Measurements from ENCODE around the gene ZBTB40.

Gene ZBTB40, protein sequence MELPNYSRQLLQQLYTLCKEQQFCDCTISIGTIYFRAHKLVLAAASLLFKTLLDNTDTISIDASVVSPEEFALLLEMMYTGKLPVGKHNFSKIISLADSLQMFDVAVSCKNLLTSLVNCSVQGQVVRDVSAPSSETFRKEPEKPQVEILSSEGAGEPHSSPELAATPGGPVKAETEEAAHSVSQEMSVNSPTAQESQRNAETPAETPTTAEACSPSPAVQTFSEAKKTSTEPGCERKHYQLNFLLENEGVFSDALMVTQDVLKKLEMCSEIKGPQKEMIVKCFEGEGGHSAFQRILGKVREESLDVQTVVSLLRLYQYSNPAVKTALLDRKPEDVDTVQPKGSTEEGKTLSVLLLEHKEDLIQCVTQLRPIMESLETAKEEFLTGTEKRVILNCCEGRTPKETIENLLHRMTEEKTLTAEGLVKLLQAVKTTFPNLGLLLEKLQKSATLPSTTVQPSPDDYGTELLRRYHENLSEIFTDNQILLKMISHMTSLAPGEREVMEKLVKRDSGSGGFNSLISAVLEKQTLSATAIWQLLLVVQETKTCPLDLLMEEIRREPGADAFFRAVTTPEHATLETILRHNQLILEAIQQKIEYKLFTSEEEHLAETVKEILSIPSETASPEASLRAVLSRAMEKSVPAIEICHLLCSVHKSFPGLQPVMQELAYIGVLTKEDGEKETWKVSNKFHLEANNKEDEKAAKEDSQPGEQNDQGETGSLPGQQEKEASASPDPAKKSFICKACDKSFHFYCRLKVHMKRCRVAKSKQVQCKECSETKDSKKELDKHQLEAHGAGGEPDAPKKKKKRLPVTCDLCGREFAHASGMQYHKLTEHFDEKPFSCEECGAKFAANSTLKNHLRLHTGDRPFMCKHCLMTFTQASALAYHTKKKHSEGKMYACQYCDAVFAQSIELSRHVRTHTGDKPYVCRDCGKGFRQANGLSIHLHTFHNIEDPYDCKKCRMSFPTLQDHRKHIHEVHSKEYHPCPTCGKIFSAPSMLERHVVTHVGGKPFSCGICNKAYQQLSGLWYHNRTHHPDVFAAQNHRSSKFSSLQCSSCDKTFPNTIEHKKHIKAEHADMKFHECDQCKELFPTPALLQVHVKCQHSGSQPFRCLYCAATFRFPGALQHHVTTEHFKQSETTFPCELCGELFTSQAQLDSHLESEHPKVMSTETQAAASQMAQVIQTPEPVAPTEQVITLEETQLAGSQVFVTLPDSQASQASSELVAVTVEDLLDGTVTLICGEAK

DNA sequence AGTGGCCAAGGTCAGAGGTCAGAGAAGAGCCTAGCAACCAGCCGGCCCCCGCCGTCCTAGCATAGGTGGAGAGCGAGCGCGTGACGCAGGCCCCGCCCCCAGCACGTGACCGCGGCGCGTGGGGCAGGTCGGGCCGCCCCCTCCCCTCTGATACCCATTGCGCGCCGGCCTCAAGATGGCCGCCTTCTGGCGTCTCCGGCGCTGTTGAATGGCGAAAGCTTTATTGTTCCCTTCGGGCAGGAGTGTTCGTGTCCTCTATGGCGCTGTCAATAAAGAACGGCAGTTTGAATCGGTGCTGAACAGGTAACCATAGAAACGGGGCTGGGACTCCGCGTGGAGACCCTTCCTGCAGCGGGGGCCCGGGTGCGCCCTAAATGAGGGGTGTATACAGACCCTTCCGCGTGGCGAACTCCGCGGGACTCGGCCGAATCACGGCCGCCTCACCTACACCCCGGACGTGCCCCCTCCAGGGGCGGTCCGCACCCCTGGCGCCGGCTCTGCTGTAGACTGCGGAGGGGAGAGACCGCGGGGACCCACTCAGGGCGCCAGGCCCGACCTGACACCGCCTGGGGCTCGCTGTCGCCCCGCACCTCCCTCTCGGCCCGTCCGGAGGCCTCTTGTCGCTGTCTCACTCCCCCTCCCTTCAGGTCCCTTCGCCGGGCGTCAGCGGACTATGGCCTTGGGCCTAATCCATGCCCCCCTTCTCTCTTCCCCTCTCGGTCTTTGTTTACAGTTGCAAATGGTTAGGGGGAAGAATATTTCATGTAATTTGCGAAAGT, at the start of gene ZBTB40:
TSS of gene ZBTB40 (plus strand) at position 150 of the 779 bp plus-strand sequence. CDS start 38,098 bp downstream, outside the sequence.
- DNase-seq = peak; percentile 91

DNA sequence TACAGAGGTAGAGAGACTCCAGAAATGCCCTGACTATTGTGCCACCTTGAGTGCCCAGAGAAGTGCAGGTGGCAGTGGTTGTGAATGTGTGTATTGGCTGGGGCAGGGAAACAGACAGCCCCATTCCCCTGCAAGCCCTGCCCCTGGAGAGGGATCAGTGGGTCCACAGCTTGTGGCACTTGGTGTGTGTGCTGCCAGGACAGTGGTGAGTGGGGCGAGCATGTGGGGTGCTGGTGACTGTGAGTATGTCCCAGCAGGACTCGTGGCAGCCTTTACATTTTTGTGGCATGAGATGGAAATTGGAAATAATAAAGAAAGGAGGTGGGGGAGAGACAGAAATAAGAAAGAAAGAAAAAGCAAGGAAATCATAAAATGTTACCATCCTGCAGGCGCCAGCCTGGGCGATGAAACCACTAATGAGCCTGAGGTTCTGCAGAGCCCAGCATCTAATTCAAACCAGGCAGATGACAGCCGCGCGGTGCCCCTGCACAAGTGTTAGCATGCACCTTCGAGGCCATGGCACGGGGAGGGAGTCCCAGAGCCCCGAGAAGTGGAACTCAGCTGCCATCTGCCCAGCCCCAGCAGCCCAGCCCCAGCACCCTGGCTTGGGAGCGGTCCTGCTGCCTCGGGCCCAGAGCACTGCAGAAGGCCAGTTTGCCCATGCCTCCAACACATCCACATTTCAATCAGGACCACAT, 49.1 kb upstream of the ZBTB40 start:
- DNase-seq = no peak

DNA sequence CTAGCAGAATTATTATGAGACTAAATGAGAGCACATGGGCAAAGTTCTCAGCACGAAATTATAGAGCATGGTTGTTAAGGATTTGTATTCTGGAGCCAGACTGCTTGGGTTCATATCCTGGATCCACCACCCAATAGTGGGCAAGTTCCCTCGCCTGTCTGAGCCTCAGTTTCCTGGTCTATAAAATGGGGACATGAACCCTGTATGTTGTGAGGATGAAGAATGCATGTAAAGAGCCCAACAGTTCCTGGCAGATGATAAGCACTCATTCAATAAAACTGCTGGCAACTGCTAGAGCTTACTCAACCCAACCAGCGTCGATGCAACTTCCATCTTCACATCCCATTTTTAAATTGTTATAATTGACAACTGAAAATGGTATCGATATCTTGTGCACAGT, 47.2 kb upstream of the ZBTB40 start:
- DNase-seq = no peak

DNA sequence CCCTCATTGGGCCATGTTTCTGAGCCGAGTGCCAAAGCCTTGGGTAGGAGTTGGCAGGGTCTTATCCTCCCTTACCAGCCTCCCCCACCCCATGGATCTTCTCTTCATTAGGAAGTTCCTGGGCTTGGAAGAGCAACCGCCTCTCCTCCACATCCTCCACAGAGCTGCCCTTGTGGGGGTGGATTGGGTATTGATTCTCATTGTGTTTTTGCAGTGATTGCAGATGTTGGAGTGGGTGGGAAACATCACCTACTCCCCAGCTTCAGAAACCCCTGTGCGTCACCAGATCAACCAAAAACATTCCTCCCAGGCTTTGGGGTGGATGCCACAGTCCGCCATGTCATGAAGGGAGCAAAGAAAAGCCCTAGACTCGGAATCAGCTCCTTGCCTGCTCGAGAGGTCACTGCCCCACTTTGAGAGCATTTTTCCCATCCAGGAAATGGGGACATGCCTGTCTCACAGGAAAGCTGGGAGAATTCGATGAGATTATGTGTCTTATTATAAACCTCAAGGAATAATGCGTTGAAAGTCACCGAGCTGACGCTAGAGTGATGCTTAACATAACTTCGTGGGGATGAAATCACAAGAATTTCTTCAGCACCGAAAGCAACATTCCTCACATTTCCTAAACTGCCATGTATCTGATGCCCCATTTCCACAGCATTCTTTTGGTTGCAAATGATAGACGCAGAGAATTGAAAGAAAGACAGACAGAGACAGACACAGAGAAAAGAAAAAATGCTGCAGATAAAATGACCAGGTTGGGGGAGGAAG, 44.7 kb upstream of the ZBTB40 start:
- no peak for DNase-seq

DNA sequence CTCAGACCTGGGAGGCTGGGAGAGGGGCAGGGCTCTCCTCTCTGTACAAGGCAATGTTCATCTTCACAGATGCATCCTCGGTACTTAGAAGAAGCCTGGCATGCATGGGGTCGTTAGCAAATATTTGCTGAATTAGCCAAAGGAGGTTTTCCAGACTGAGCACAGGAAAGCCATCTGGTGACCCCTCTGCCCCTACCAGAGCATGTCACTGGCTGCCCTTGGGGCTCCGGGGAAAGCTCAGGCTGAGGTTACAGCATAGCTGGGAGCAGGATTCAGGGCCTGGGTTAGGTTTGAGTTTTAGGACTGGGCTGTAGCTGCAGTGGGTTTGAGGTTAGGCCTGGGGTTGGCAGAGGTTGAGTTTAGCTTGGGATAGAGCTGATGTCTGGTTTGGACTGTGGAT, 43.4 kb upstream of the ZBTB40 start:
- DNase-seq = no peak

DNA sequence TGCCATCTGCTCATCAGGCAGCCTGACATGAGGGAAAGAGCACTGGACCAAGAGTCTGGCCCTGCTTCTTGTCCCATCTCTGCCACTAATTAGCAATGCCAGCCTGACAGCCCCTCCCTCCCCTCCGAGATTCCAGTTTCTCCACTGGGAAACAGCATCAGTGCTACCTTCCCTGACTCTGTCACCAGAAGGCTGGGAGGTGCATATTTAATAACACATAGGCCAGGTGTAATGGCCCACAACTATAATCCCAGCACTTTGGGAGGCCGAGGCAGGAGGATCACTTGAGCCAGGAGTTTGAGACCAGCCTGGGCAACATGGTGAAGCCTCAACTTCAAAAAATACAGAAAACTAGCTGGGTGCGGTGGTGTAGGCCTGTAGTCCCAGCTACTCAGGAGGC, 41.2 kb upstream of the ZBTB40 start:
- no peak for DNase-seq

DNA sequence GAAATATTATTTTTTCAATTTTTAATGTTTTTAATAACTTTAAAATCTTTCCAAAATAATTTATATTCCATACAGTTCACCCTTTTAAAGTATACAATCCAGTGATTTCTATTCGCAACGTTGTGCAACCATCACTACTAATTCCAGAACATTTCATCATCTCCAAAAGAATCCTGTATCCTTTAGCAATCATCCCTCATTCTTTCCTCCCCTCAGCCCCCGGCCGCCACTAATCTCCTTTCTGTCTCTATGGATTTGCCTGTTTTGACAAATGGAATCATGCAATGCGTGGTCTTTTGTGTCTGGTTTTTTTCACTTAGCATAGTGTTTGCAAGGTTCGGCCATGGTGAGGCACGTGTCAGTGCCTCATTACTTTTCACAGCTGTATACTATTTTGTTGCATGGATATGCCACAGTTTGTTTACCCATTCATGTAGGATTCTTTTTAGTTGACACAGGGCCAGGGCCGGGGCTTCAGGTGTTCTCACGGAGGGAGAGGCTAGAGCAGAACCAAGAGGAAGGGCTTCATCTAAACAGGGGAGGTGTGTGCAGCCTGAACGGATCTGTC, 40.6 kb upstream of the ZBTB40 start:
- no peak for DNase-seq

DNA sequence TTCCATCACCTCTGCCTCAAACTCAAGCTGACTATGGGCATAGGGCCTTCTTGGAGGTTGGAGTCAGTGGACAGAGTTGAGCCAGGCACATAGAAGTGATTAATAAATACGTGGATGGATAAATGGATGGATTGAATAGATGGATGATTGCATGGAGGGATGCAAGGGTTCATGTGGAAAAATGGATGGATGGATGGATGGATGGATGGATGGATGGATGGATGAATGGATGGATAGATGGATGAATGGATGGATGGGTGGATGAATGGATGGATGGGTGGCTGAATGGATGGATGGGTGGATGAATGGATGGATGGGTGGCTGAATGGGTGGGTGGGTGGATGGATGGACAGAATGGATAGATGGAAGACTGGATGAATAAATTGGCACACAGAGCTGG, 40.1 kb upstream of the ZBTB40 start:
- no peak for DNase-seq

DNA sequence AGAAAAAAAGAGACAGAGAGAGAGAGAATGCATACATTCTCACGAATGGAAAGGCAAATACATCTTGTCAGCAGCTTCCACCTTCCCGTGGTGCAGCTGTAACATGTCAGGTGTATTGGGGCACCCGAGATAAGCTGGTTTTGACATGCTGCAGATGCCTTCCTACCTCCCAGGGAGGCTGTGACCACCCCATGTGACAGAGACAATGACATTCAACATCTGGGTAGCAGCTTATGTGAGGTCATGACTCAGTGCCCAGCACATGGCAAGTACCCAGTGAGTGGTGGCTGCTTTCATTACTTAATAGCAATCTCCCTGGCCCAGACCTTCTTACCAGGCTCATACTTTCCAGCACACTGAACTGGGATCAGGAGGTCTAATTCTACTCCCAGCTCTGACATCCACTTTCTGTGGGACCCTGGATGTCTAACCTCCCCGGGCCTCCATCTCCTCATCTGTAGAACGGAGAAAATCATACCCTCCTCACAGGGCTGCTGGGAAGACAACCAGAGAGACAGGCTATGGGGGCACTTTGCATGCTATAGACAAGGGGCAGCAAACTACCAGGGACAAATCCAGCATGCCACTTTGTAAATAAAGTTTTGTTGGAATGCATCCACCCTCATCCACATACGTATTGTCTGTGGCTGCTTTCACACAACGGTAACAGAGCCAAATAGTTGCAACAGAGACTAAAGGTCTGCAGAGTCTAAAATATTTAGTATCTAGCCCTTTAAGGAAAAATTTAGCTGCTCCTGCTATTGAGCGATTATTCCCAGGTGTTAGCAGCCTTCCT, 38.5 kb upstream of the ZBTB40 start:
- DNase-seq = no peak

DNA sequence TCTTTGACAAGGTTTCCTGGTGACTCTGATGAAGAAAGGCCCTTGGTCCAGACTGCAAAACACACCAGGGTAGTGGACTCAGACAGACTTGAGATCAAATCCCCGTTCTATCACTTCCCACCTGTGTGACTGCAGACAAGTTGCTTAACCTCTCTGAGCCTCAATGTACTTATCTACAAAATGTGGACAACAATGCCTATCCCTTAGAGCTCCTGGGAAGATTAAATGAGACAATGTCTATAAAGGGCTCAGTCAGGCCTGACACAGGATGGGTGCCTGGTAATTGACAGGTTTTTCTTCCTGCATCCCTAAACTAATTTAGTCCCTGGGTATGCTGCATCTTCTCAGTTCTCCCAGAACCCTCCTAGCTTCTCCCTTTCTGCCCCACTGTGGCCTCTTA, 37.9 kb upstream of the ZBTB40 start:
- no peak for DNase-seq

DNA sequence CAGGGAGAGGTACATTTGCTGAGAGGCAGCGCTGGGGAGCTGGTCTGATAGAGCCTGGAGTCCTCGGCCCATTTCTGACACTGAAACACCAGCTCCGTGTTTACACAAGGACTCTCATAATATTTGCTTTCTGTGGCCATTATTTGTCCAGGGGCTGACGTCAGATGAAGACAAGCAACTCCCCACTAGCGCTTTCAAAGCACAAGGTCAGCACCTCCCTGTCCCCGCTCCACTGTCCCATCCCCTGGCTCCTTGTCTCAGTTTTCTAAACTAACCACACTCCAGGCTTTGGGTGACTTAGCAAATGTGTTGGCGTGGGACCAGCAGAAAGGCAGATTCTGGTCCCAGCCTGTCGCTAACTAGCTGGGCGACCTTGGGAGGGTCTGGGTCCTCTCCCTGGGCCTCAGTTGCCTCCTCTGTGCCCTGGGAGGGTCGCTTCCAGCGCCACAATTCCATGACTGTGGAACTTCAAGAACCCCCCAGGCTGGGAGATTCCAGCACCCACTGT, 37.4 kb upstream of the ZBTB40 start:
- no peak for DNase-seq

DNA sequence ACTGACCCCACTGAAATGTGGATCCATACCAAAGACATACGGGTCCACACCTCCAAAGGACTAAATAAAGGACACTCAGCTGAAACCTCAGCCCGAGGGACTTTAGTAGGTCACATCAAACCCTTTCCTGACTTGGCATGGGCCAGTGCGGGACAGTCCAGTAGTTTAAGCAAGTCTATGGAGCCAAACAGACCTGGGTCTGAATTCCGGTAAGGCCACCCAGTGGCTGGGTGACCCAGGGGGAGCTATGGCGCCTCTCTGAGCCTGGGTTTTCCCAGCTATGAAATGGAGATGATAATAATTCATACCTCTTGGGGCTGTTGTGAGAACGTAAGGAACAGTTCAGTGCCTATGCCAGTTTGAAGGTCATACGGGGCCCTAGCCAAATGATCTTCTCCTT, 36.2 kb upstream of the ZBTB40 start:
- DNase-seq = no peak

DNA sequence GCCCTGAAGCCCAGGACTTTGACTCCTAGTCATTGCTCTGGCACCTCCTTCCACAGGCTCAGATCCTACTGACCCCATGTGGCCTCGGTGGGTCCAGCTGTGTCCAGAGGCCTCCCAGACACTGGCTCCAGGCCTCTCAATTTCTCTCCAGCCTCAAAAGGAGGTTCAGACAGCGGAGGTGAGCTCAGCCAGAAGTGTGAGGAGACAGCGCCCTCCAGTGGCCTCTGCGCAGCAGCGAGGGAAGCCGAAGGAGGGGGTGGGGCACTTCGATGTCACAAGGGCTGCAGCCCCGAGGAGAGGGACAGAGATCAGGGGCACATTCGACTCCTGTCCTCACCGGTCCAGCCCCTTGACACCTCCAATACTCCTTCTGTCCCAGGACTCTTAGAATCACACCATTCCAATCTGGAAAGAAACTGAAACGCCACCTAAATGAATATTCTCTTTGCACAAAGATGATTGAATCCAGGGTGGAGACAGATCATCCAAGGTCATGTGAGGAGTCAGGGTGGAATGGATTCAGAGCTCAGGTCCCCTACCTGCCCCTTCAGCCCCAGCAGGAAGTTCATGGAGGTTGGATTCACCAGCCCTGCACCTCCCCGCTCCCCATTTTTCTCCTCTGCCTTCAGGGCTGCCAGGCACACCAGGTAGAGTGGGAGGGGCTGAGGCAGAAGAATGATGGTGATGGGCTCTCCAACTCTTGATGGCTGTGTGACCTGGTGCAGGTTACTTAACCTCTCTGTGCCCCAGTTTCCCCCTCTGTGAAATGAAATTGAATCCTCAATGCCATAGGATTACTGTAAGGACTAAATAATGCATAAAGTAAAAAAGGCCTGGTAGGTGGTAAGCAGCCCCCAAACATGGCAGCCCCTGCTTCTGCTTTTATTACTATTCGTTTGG, 34.8 kb upstream of the ZBTB40 start:
- peak; percentile 38 for DNase-seq

DNA sequence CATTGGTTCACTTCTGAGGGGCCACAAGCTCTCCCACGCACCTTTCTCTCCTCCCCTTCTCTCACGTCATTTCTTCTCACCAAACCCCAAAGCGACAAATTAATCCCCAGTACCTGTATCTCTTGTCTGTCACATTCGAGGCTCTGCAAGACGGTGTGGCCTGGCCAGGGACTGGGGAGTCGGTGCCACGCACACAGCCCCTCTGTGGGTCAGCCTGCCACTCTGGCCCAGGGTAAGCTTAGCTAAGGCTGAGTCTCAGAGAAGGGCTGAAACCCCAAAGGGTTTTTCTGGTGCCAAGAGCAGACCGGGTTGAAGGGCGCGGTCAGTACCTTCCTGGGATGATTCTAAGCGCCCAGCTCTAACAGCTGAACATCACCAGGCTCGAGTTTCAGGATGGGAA, 34.2 kb upstream of the ZBTB40 start:
- no peak for DNase-seq

DNA sequence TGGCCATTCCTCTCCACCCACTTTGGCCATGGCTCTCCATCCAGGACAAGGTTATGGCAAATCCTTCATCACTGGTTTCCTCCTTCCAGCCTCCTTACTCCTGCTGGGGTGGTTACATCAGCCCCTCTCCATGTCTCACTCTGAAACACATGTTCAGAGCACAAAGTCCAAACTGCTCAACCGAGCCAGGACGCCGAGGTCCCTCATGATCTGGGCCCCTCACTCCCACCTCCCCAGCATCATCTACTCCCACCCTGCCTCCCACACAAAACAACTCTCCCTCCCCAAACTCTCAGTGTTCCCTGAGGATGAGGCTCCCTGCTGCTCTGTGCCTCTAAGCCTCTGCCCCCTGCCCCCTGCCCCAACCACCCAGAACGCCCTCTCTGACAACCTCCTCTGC, 33.3 kb upstream of the ZBTB40 start:
- no peak for DNase-seq

DNA sequence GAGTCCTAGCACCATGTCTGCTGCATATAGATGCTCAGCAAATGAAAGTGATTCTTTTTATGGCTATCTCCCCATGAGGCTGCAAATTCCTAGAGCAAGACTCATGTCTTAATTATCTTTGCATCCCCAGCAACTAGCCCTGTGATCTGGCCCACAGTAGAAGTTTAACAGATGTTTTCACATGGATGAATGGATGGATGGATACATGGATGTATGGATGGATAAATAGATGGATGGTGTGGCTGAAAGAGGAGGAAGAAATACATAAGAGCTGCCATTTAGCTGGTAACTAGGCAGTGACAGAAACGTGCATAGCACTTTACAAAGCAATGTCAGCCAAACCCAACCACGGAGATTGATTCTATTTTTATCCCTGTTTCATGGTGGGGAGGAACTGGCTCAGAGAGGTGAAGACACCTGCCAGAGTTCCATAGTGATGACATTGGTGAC, 32.7 kb upstream of the ZBTB40 start:
- DNase-seq = no peak

DNA sequence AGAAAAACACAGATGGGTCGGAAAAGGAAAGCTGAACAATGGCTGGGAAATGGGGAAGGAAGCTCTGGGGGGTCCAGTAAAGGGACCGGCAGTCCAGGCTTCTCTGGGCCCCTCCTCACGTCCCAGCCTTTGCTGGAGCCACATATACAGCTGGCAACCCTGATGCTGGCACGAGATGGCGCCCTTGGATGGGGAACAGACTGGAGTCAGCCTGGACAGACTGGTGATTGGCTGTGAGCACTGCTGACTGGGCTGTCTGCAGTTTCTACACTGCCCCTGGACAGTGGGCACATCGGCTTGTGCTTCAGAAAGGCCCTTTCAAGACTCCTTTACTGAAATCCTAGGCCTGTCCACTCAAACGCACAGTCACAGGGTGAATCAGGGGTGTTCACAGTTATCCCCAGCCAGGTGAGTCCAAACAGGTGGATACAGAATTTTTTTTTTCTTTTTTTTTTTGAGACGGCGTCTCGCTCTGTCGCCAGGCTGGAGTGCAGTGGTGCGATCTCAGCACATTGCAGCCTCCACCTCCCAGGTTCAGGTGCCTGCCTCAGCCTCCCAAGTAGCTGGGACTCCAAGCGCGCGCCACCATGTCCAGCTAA, 31.1 kb upstream of the ZBTB40 start:
- peak; percentile 30 for DNase-seq

DNA sequence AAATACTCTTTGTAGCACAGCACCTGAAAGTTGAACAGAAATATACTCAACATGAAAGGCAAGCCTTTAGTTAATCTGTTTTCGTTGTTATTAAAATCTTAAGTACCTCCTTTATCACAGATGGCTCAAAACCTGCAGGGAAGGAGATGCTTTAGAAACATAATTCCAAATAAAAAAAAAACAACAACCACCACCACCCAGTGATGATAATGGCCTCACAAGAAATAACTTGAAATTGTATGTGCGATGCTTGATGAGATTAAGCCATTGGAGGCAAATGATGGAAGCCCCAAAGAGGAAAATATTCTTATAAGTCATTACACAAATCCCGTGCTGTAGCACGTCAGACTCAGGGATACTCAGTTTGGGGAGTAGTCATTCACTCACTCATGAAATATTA, 24.9 kb upstream of the ZBTB40 start:
- no peak for DNase-seq
